ENCODE results near the gene RCL1.
"Not testable (repeated sequence)": the region's sequence is repeated elsewhere in the genome, so short reads cannot be mapped to it uniquely, and the experiment has no call there.

The RCL1 gene

DNA sequence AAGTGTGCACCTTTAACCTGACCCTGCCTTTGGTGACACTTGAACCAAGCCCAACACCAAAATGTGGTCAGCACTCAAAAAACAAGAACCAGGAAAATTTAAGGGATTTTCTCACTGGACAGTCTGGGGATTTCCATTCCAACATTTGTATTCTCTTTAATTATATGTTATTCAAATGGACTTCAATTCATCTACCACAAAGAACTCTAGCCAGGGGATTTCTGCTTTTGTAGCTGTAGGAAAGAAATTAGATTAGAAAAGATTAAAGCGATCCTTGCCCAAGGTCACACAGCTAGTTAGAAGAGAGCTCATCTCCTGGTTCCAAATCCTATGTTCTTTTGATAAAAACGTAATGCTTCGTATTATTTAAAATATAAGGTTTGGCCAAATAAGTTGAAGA is 97.5 kb downstream of the RCL1 start:
- no peak for DNase-seq

DNA sequence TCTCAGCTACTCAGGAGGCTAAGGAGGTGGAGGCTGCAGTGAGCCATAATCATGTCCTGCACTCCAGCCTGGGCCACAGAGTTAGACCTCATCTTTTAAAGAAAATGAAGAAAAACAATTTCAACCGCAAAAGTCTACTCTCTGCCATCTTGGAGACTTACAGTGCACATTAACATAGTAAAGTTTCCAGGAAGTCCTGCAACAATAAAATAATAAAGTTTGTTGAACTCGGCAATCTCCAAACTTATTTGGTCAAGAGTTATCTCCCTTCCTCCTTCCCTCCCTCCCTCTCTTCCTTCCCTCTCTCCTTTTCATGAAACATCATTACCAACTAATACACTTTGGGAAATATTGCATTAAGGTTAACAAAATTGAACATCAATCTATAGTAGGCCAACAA is 98.2 kb downstream of the RCL1 start:
- no peak for DNase-seq

DNA sequence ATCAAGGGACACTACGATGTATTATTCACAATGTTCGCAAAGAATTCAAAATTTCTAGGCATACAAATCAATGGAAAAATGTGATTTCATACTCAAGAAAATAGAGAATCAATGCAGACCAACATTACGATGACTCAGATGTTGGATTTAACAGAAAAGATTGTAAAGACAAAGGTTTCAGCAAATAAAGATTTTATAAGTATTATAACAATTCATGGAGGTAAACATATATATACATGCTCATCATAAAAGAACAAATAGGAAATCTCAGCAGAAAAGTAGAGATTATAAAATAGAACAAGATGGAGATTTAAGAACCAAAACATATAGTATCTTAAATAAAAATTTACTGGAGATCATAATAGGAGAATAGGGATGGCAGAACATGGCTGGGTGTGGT is 98.9 kb downstream of the RCL1 start:
- no peak for DNase-seq

DNA sequence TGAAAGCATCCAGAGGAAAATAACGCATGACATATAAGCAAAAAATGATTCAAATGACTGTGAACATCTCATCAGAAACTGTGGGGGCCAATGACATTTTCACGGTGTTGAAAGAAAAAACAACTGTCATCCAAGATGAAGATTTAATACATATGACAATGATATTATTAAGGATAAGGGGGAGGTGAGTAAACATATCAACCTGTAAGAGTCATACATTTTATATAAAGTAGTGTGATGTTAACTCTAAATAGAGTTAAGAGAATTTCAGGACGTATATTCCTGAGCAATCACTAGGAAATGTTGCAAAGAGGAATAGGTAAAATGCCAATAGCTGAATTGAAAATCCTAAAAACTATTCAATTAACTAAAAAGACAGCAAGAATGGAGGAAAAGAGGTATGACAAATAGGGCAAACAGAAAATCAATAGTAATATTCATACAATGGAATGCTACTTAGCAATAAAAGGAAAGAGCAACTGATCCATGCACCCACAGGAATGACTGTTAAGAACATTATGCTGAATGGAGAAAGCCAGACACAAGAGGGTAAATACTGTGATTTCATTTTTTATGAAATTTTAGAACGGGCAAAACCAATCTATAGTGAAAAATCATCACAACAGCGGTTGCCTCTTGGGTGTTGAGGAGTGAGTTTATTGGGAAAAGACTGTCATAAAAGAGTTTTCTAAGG is 99.9 kb downstream of the RCL1 start:
- DNase-seq, result no peak

DNA sequence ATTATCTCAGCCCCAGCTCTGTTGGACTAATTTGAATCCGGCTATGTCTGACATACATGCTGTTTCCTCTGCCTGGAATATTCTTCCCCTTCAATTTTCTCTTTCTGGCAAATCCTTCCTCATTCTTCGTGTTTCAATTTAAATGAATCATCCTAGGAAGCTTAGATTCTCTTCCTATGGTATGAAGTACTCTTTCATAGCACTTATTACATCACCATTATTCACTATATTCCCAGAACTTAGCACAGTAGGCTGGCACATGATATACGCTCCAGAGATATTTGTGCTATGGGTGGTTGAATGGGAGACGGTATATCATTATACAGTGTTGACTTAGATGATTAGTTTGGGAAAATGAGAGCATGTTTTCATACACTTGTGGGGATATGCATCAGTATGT is 101.3 kb downstream of the RCL1 start:
- no peak for DNase-seq

DNA sequence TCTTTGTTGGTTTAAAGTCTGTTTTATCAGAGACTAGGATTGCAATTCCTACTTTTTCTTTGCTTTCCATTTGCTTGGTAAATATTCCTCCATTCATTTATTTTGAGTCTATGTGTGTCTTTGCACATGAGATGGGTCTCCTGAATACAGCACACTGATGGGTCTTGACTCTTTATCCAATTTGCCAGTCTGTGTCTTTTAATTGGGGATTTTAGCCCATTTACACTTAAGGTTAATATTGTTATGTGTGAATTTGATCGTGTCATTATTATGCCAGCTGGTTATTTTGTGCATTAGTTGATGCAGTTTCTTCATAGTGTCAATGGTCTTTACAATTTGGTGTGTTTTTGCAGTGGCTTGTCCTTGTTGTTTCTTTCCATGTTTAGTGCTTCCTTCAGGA is 107.1 kb downstream of the RCL1 start:
- not testable (repeated sequence) for DNase-seq

DNA sequence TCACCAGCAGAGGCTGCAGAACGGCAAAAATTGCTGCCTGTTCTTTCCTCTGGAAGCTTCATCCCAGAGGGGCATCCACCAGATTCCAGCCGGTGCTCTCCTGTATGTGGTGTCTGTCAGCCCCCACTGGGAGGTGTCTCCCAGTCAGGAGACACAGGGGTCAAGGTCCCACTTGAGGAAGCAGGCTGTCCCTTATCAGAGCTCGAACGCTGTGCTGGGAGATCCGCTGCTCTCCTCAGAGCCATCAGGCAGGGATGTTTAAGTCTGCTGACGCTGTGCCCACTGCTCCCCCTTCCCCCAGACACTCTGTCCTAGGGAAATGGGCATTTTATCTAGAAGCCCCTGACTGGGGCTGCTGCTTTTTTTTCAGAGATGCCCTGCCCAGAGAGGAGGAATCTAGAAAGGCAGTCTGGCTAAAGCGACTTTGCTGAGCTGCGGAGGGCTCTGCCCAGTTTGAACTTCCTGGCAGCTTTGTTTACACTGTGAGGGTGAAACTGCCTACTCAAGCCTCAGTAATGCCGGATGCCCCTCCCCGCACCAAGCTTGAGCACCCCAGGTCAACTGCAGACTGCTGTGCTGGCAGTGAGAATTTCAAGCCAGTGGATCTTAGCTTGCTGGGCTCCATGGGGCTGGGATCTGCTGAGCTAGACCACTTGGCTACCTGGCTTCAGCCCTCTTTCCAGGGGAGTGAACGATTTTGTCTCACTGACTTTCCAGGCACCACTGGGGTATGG is 108.8 kb downstream of the RCL1 start:
- not testable (repeated sequence) for DNase-seq

DNA sequence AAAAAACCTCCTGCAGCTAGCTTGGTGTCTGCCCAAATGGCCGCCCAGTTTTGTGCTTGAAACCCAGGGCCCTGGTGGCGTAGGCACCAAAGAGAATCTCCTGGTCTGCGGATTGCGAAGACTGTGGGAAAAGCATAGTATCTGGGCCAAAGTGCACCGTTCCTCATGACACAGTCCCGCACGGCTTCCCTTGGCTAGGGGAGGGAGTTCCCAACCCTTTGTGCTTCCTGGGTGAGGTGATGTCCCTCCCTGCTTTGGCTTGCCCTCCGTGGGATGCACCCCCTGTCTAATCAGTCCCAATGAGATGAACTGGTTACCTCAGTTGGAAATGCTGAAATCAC is 109.4 kb downstream of the RCL1 start:
- DNase-seq, result no peak

DNA sequence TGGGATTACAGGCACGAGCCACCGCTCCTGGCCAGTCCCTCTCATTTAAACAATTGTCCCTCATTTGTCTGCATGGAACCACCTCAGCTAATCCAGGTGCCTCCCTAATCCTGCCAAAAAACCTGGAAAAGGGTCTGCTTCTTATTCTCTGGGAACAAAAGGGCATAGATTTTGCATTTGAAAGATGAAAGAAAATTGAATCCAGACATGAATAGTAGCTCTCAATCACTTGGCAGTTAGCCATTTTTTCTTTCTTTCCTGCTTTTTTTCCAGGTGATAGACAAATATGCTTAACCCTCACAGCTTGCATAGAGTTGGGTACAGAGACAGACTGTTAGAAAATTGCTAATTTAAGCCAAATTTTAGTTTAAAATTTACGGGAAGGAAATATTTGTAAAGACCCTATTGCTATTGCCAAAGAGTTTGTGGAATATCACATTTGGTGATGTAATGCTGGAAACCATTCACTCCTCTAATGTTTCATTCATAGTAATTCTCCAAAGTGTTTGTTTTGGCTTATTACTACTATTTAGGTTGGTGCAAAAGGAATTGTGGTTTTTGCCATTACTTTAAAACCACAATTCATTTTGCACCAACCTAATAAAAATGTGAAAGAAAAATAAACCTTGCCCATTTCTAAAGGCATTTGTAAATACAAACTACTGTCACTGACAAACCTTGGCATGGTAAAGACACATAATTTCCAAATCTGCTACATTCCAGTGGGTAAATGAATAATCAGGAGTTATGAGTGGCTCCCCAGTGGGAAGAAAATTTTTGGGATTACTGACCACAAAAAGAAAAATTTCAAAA is 111.8 kb downstream of the RCL1 start:
- no peak for DNase-seq

DNA sequence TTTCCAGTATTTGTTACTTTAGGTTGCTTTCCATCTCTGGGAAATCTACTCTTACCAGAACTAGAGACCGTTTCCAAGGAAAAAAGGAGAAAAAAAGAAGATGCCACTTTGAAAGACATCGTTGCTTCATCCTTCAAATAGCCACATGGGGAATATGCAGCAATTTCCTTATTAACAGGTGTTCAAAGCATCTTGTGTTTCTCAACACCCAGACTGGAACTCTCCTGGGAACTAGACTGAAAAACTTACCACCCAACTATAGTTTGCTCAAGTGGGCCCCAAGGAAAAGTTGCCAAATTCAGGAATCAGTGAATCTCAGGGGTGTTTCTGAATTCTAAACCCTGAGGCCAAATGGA is 112.4 kb downstream of the RCL1 start:
- DNase-seq, result no peak

Data from left hindlimb (tissue), 1 donor.